Activated naive CD8-positive, alpha-beta T cell treated with anti-CD3 and anti-CD28 coated beads, Interleukin-2, amount 10 ng/mL, durations not matched to agents 7 days and 5 days (primary cell): ENCODE measurements around the gene KLF11. TPM values are rescaled to one million over a fixed set of nuclear protein-coding genes. Genes with fewer than 3 reads are reported as not detected.
"Not testable (repeated sequence)": the region's sequence is repeated elsewhere in the genome, so short reads cannot be mapped to it uniquely, and the experiment has no call there.

ENCODE experiments used
- ATAC-seq: fragments of 150-1000 bp; cut with Tn5 transposase; one replicate; pipeline ENCODE4 v1.10.0; 2021; ENCODE audit warnings: low read depth, moderate library complexity
- POLR2A ChIA-PET: fragments of 350-600 bp; sonication (Branson Sonifier 250); formaldehyde crosslinking; loops from one replicate; lab custom pipeline; 2021; ENCODE audit warnings: antibody characterized with exemption; lab: Charles Lee
- DNase-seq: peaks from one replicate; pipeline ENCODE4 v3.0.0; 2021
- H3K27ac Mint-ChIP-seq: one replicate; pipeline ENCODE4 v1.8.0; 2022; ENCODE audit warnings: mild to moderate bottlenecking, mixed read lengths
- H3K27me3 Mint-ChIP-seq: one replicate; pipeline ENCODE4 v1.8.0; 2022; ENCODE audit warnings: mild to moderate bottlenecking, moderate library complexity, mixed read lengths
- H3K36me3 Mint-ChIP-seq: one replicate; pipeline ENCODE4 v1.8.0; 2021; ENCODE audit warnings: mild to moderate bottlenecking, mixed read lengths
- H3K4me1 Mint-ChIP-seq: one replicate; pipeline ENCODE4 v1.8.0; 2021; ENCODE audit warnings: mixed read lengths
- H3K4me3 Mint-ChIP-seq: one replicate; pipeline ENCODE4 v1.8.0; 2022; ENCODE audit warnings: mild to moderate bottlenecking, moderate library complexity, mixed read lengths
- H3K9me3 Mint-ChIP-seq: one replicate; pipeline ENCODE4 v1.8.0; 2021; ENCODE audit warnings: mixed read lengths
- total RNA-seq, 2 experiments: library from RNA; stranded (reverse); gene quantifications; one replicate each; pipeline ENCODE4 v1.2.3, GENCODE V29; 2021

The KLF11 gene
- total RNA-seq, 2 experiments from 2014 or later: 6.8 to 7.1 TPM

DNA sequence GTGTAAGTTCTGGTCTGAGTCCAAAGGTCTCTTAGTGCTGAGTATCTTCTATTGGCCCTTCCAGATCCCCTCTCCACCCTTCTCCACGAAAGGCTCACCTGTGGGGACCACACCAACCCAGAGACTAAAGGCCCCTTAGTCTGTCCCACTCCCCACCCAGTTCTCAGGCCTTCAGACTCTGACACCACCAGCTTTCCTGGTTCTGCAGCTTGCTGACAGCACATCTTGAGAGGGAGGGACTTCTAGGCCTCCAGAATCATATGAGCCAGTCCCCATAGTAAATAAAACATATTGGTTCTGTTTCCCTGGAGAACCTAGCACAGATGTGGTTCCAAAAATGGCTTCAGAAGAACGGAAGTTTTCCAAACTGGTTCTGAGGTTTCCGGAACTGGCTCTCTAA is 38.5 kb upstream of the KLF11 start:
- POLR2A ChIA-PET: no interaction called here
- no peak for ATAC-seq
- Mint-ChIP-seq H3K4me1 (no peaks in the 10 kb centered on the region), H3K27ac (no peak overlapping the region), H3K9me3 (no peaks in the 10 kb centered on the region), H3K36me3 (no peaks in the 10 kb centered on the region), H3K27me3 (peaks cover 19% of the 10 kb centered on the region), H3K4me3 (no peak overlapping the region)
- no peak for DNase-seq

DNA sequence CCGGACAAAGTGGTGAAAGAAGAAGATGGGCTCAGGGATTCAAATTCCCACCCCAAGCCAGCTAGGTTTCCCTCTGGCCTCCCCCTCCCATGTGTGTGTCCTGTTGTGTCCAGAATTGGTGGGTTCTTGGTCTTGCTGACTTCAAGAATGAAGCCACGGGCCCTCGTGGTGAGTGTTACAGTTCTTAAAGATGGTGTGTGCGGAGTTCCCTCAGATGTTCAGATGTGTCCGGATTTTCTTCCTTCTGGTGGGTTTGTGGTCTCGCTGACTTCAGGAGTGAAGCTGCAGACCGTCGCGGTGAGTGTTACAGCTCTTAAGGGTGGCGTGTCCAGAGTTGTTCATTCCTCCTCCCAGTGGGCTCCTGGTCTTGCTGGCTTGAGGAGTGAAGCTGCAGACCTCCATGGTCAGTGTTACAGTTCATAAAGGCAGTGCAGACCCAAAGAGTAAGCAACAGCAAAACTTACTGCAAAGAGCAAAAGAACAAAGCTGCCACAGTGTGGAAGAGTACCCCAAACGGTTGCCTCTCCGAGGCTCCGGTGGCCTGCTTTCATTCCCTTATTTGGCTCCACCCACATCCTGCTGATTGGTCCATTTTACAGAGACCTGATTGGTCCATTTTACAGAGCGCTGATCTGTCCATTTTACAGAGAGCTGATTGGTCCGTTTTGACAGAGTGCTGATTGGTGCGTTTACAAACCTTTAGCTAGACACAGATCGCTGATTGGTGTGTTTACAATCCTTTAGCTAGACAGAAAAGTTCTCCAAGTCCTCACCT is 37.7 kb upstream of the KLF11 start:
- peaks cover 19% of the 10 kb centered on the region for H3K27me3 Mint-ChIP-seq
- no peaks in the 10 kb centered on the region for H3K9me3 Mint-ChIP-seq
- POLR2A ChIA-PET: no interaction called here
- no peaks in the 10 kb centered on the region for H3K36me3 Mint-ChIP-seq
- no peaks in the 10 kb centered on the region for H3K4me1 Mint-ChIP-seq
- DNase-seq (no peak), ATAC-seq (no peak)
- H3K4me3 Mint-ChIP-seq: no peak overlapping the region
- H3K27ac Mint-ChIP-seq: no peak overlapping the region

DNA sequence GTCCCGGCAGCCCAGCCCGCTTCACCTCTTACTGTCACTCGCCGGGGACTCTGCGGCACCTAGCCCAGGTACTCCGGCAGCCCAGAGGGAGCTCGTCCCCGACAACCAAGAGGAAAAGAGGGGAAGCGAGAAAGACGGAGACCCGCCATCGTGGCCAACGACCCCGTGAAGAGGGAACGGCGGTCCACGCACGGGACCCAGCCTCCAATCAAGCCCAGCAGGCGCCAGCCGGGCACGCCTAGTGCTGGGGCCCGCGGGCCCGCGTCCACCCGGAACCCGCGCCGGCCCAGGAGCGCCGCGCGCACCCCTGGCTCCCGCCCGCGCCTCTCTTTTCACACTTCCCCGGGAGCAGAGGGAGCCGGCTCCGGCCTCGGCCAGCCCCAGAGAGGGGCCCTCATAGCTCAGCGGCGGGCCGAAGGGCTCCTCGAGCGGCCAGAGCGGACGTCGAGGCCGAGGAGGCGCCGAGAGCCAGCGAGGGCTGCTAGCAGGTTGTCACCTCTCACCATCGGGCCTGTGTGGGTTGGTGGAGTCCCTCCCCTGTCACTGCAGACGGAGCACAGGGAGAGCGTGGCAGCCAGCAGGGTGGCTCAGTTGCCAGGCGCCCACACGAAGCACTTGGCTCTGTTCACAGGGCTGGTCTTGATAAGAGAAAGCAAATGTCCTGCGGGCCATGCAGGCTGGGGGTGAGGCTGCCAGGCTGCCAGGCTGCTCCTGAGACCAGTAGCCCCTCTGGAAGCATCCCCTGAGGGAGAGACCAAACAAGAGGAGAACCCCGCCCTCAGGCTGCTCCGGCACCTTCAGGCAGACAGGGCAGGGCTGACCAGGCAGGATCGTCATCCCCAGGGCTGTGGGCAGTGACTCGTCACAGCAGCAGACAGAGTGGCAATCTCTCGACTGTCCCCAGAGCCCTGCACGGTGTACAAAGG is 36.9 kb upstream of the KLF11 start:
- Mint-ChIP-seq H3K4me3 (no peak overlapping the region), H3K27ac (no peak overlapping the region), H3K9me3 (no peaks in the 10 kb centered on the region), H3K36me3 (no peaks in the 10 kb centered on the region), H3K4me1 (no peaks in the 10 kb centered on the region), H3K27me3 (peaks cover 19% of the 10 kb centered on the region)
- DNase-seq (no peak), ATAC-seq (peak; percentile 47)
- POLR2A ChIA-PET: no interaction called here

DNA sequence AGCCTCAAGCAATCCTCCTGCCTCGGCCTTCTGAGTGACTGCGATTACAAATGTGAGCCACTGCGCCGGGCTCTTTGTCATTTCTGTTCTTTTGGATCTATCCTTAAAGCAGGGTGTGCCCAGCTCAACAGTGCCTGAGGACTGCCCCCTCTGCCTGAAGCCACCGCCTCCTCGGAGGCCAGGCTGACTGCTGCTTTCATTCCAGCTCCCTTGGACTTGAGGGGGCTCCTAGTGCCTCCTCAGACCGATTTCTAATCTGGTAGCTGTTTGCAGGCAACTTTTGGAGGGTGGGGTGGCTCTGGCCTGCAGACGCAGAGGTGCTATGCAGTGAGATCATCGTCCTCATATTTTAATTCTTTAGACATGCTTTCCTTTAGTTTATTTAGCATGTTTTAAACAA is 35.9 kb upstream of the KLF11 start:
- Mint-ChIP-seq H3K27me3 (peaks cover 19% of the 10 kb centered on the region), H3K27ac (no peak overlapping the region), H3K4me3 (no peak overlapping the region), H3K4me1 (no peaks in the 10 kb centered on the region), H3K9me3 (no peaks in the 10 kb centered on the region), H3K36me3 (no peaks in the 10 kb centered on the region)
- POLR2A ChIA-PET: no interaction called here
- DNase-seq (no peak), ATAC-seq (no peak)

DNA sequence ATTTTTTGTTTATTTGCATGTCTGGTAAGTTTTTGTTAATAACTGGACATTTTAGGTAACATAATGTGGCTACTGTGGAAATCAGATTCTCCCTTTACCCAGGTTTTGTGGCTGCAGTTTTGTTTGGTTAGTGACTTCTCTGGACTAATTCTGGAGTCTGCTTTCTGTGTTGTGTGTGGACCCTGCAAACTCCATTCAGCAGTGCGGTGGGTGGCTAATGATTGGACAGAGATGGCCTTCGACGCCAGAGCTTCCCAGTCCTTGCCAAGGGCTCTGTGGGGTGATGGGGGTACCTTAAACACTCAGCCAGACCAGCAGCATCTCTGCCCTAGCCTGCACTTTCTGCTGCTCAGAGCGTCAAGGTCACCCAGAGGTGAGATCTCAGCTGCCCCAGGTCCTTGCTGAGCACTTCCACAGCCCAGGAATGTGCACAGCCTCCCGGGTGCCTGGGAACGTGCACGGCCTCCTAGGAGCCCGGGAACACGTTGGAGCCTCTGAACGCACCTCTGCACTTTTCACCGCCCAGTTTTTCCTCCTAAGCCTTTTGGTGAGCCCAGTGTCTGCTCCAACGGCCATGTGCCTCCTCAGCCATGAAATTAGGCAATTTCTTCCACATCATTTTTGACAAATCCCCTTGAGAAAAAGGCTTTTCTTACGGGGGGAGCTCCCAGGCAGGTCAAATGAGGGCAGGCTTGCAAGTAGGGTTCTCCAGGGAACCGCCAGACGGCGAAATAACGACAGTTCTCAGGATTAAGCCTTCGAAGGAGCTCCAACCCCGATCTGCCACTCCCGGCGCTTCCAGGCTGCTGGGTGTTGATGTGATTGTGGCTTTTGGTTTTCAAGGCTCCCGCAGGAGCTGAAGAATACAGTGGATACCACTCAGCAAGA is 35.2 kb upstream of the KLF11 start:
- Mint-ChIP-seq H3K9me3 (no peaks in the 10 kb centered on the region), H3K36me3 (no peaks in the 10 kb centered on the region), H3K4me1 (no peaks in the 10 kb centered on the region), H3K4me3 (no peak overlapping the region), H3K27ac (no peak overlapping the region), H3K27me3 (peaks cover 19% of the 10 kb centered on the region)
- ATAC-seq (no peak), DNase-seq (no peak)
- POLR2A ChIA-PET: no interaction called here

DNA sequence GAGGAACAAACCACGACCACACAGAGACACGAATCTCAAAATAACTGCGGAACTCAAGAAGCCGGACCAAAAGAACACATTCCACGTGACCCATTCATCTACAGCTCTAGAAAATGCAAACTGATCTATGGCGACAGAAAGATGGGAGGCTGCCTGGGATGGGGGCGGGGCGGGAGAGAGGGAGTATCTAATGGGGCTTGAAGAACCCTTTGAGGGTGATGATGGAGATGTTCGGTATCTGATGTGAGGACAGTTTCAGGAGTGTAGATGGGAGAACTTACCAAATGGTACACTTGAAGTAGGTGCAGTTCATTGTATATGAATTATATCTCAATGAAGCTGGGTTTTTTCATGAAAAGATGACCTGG is 34.6 kb upstream of the KLF11 start:
- Mint-ChIP-seq H3K27ac (no peak overlapping the region), H3K4me3 (no peak overlapping the region), H3K27me3 (peaks cover 19% of the 10 kb centered on the region), H3K4me1 (no peaks in the 10 kb centered on the region), H3K9me3 (no peaks in the 10 kb centered on the region), H3K36me3 (no peaks in the 10 kb centered on the region)
- ATAC-seq: no peak
- DNase-seq: no peak
- POLR2A ChIA-PET: no interaction called here

DNA sequence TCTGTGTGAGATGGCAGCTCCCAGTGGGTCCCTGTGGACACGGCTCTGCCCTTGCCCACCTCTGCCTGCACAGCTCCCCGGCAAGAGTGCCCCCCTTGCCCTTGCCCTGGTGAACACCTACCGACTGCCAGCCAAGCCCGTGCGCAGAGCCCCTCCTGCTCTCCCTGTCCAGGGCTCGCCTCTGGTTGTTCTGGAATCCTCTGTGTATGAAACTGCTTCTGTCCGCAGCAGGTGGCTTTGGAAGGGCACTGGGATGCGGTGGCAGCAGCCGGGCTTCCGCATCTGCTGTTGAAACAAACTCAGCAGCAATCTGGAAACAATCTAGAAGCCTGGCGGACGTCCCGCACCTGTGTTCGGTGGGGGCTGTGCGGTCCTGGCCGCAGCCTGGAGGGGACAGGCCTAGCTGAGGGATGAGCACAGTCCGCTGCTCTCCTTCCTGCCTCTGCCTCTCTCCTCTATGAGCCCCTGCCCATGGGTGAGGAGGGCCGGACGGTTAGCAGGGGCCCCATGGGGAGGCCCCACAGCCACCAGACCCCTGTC is 34.0 kb upstream of the KLF11 start:
- no peak for ATAC-seq
- Mint-ChIP-seq H3K27ac (no peak overlapping the region), H3K4me3 (no peak overlapping the region), H3K9me3 (no peaks in the 10 kb centered on the region), H3K27me3 (peaks cover 19% of the 10 kb centered on the region), H3K4me1 (no peaks in the 10 kb centered on the region), H3K36me3 (no peaks in the 10 kb centered on the region)
- POLR2A ChIA-PET: no interaction called here
- no peak for DNase-seq

DNA sequence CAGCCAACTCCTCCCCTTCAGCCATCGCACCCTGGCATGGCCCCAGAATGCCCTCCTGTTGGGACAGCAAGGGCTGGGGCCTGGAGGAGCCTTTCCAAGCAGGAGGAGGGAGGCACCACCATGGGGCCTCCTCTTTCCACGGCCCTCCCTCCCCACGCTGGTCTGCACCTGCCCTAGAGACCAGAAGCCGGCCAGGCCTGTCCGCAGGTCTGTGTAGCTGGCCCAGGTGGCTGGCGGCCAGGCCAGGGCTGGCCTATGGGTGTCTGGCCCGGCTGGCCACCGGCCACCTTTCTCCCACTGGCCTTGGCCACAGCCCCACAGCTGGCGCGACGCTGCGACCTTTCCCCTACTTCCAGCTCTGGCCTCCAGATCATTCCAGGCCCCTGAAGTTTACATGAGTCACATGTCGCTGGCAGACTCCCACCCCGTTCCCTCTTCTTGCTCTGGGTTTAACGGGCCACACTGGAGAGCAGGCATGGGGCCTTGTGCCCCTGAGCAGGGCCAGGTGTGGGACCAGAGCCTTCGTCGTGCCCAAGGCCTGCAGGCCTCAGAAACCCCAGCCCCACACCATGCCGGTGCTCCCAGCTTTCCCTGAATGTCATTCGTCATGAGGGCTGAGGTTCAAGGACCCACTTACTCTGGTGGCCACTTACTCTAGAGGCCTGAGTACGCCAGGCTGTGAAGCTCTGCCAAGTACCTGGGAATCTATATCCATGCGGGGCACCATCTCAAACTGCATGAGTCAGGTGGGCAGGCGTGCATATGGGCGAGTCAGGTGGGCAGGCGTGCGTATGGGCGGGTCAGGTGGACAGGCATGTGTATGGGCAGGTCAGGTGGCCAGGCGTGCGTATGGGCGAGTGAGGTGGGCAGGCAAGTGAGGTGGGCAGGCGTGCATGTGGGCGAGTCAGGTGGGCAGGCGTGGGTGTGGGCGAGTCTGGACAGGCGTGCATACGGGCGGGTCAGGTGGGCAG is 33.3 kb upstream of the KLF11 start:
- ATAC-seq: no peak
- H3K27ac Mint-ChIP-seq: no peak overlapping the region
- no peaks in the 10 kb centered on the region for H3K36me3 Mint-ChIP-seq
- H3K27me3 Mint-ChIP-seq: peaks cover 19% of the 10 kb centered on the region
- no peaks in the 10 kb centered on the region for H3K4me1 Mint-ChIP-seq
- POLR2A ChIA-PET: no interaction called here
- H3K4me3 Mint-ChIP-seq: no peak overlapping the region
- no peak for DNase-seq
- H3K9me3 Mint-ChIP-seq: no peaks in the 10 kb centered on the region

DNA sequence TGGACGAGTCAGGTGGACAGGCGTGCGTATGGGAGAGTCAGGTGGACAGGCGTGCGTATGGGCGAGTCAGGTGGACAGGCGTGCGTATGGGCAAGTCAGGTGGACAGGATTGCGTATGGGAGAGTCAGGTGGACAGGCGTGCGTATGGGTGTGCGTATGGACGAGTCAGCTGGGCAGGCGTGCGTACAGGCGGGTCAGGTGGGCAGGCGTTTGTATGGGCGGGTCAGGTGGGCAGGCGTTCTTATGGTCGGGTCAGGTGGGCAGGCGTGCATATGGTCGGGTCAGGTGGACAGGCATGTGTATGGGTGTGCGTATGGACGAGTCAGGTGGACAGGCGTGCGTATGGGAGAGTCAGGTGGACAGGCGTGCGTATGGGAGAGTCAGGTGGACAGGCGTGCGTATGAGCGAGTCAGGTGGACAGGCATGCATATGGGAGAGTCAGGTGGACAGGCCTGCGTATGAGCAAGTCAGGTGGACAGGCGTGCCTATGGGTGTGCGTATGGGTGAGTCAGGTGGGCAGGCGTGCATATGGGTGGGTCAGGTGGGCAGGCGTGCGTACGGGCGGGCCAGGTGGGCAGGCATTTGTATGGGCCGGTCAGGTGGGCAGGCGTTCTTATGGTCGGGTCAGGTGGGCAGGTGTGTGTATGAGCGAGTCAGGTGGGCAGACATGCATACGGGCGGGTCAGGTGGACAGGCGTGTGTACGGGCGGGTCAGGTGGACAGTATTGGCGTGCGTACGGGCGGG is 32.3 kb upstream of the KLF11 start:
- H3K36me3 Mint-ChIP-seq, POLR2A ChIA-PET, DNase-seq, ATAC-seq, H3K27ac Mint-ChIP-seq, H3K4me3 Mint-ChIP-seq, H3K9me3 Mint-ChIP-seq, H3K4me1 Mint-ChIP-seq: not testable (repeated sequence)
- peaks cover 10% of the 10 kb centered on the region for H3K27me3 Mint-ChIP-seq

DNA sequence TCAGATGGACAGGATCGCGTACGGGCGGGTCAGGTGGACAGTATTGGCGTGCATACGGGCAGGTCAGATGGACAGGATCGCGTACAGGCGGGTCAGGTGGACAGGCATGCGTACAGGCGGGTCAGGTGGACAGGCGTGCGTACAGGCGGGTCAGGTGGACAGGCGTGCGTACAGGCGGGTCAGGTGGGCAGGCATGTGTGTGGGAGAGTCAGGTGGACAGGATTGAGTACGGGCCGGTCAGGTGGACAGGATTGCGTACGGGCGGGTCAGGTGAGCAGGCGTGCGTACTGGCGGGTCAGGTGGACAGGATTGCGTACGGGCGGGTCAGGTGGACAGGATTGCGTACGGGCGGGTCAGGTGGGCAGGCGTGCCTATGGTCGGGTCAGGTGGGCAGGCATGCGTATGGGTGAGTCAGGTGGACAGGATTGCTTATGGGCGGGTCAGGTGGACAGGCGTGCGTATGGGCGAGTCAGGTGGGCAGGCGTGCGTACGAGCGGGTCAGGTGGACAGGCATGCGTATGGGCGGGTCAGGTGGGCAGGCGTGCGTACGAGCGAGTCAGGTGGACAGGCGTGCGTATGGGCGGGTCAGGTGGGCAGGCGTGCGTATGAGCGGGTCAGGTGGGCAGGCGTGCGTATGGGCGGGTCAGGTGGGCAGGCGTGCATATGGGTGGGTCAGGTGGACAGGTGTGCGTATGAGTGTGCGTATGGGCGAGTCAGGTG is 31.6 kb upstream of the KLF11 start:
- ATAC-seq, H3K9me3 Mint-ChIP-seq, POLR2A ChIA-PET, H3K4me3 Mint-ChIP-seq, DNase-seq, H3K4me1 Mint-ChIP-seq, H3K27ac Mint-ChIP-seq, H3K27me3 Mint-ChIP-seq, H3K36me3 Mint-ChIP-seq: not testable (repeated sequence)

DNA sequence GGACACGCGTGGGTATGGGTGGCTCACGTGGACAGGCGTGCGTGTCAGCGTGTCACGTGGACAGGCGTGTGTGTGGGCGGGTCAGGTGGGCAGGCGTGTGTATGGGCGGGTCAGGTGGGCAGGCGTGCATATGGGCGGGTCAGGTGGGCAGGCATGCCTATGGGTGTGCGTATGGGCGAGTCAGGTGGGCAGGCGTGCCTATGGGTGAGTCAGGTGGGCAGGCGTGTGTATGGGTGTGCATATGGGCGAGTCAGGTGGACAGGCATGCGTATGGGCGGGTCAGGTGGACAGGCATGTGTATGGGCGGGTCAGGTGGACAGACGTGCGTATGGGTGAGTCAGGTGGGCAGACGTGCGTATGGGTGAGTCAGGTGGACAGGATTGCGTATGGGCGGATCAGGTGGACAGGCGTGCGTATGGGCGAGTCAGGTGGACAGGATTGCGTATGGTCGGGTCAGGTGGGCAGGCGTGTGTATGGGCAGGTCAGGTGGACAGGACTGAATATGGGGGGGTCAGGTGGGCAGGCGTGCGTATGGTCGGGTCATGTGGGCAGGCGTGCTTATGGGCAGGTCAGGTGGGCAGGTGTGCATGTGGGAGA is 30.9 kb upstream of the KLF11 start:
- H3K36me3 Mint-ChIP-seq, ATAC-seq, H3K4me3 Mint-ChIP-seq, H3K27ac Mint-ChIP-seq, H3K9me3 Mint-ChIP-seq, POLR2A ChIA-PET, DNase-seq, H3K4me1 Mint-ChIP-seq, H3K27me3 Mint-ChIP-seq: not testable (repeated sequence)
